GM19395 (cell line): ENCODE results near the gene SPAG6.
"Not testable (repeated sequence)": the region's sequence is repeated elsewhere in the genome, so short reads cannot be mapped to it uniquely, and the experiment has no call there.

Source experiments
- ATAC-seq: cut with Tn5 transposase; IDR thresholded peaks from one replicate; pipeline ENCODE4 v1.9.1; 2021; ENCODE audit warnings: mild to moderate bottlenecking, moderate library complexity; ENCODE audit not compliant: unreplicated experiment

Gene SPAG6

GRCh38 chr10:22345301-22346095 lies at the start of gene SPAG6:
SPAG6 (plus strand) TSS chr10:22345496; CDS start chr10:22345612, 116 bp downstream.
- ATAC-seq: no peak

- no peak for ATAC-seq
Measured at GRCh38 chr10:22301193-22301592, 44.1 kb upstream of the SPAG6 start.

- ATAC-seq: no peak
Measured at GRCh38 chr10:22303461-22303860, 41.8 kb upstream of the SPAG6 start.

- no peak for ATAC-seq
Measured at GRCh38 chr10:22305721-22306120, 39.6 kb upstream of the SPAG6 start.

- peak; percentile 95 for ATAC-seq
Measured at GRCh38 chr10:22308390-22308789, 36.9 kb upstream of the SPAG6 start.

- no peak for ATAC-seq
Measured at GRCh38 chr10:22309180-22310000, 35.9 kb upstream of the SPAG6 start.

GRCh38 chr10:22310012-22310411 lies 35.3 kb upstream of the SPAG6 start:
- ATAC-seq: not testable (repeated sequence)

GRCh38 chr10:22310928-22311327 lies 34.4 kb upstream of the SPAG6 start:
- ATAC-seq: no peak

- ATAC-seq: no peak
Measured at GRCh38 chr10:22314852-22315251, 30.4 kb upstream of the SPAG6 start.

GRCh38 chr10:22315455-22316285 lies 29.6 kb upstream of the SPAG6 start:
- ATAC-seq: peak; percentile 38

GRCh38 chr10:22316286-22317075 lies 28.8 kb upstream of the SPAG6 start, which contains the start of gene COMMD3:
COMMD3 (plus strand) TSS chr10:22316388; CDS start chr10:22316418, 30 bp downstream.
- peak; percentile 64 for ATAC-seq

- peak; percentile 36 for ATAC-seq
Measured at GRCh38 chr10:22317076-22317370, 28.3 kb upstream of the SPAG6 start.

- no peak for ATAC-seq
Measured at GRCh38 chr10:22317771-22318565, 27.3 kb upstream of the SPAG6 start.

- no peak for ATAC-seq
Measured at GRCh38 chr10:22318772-22319171, 26.5 kb upstream of the SPAG6 start.

GRCh38 chr10:22319547-22319979 lies 25.7 kb upstream of the SPAG6 start:
- no peak for ATAC-seq

- no peak for ATAC-seq
Measured at GRCh38 chr10:22319980-22320558, 25.2 kb upstream of the SPAG6 start.

- no peak for ATAC-seq
Measured at GRCh38 chr10:22320591-22321155, 24.6 kb upstream of the SPAG6 start, which contains the start of gene BMI1. BMI1 (plus strand) TSS chr10:22321099; CDS start chr10:22326450, 5,351 bp downstream.

- ATAC-seq: no peak
Measured at GRCh38 chr10:22321156-22321923, 24.0 kb upstream of the SPAG6 start.
